HepG2 (cell line): ENCODE measurements around the gene COPZ2.

ENCODE experiments used
- ETS1 ChIP-seq: sonication (generic); formaldehyde crosslinking; IDR thresholded peaks from 2 replicates; pipeline ENCODE4 v1.4.0; 2020; ENCODE audit warnings: missing genetic modification reagents
- HOXD1 ChIP-seq: sonication (generic); formaldehyde crosslinking; IDR thresholded peaks from 2 replicates; pipeline ENCODE4 v1.5.0; 2020; ENCODE audit warnings: missing genetic modification reagents
- KAT8 ChIP-seq: IDR thresholded peaks from 2 replicates; pipeline ENCODE4 v1.6.1; 2016; ENCODE audit warnings: missing genetic modification reagents, missing compliant biosample characterization
- RFX5 ChIP-seq: IDR thresholded peaks from 2 replicates; pipeline ENCODE4 v1.6.1; 2011; ENCODE audit warnings: low read depth, low read length, improper control_type of control experiment
- RXRA ChIP-seq: sonication (generic); formaldehyde crosslinking; IDR thresholded peaks from 2 replicates; pipeline ENCODE4 v1.5.1; 2020; ENCODE audit warnings: missing genetic modification reagents
- TP53 ChIP-seq: sonication (generic); formaldehyde crosslinking; conservative IDR thresholded peaks from 2 replicates; pipeline ENCODE4 v1.4.0; 2020; ENCODE audit warnings: missing genetic modification reagents
- ZBTB21 ChIP-seq: sonication (generic); formaldehyde crosslinking; IDR thresholded peaks from 2 replicates; pipeline ENCODE4 v1.4.0; 2020; ENCODE audit warnings: missing genetic modification reagents
- ZFP90 ChIP-seq: sonication (generic); formaldehyde crosslinking; IDR thresholded peaks from 2 replicates; pipeline ENCODE4 v1.8.0; 2022; ENCODE audit warnings: missing genetic modification reagents, mild to moderate bottlenecking, inconsistent platforms, borderline replicate concordance
- ZNF558 ChIP-seq: sonication (generic); formaldehyde crosslinking; IDR thresholded peaks from 2 replicates; pipeline ENCODE4 v1.9.0; 2022; ENCODE audit warnings: mild to moderate bottlenecking, missing genetic modification reagents, borderline replicate concordance
- TF ChIP-seq, protein P1 (sequence below): sonication (generic); formaldehyde crosslinking; IDR thresholded peaks from 2 replicates; pipeline ENCODE4 v1.5.0; 2020; ENCODE audit warnings: mild to moderate bottlenecking, missing genetic modification reagents, moderate library complexity

DNA sequence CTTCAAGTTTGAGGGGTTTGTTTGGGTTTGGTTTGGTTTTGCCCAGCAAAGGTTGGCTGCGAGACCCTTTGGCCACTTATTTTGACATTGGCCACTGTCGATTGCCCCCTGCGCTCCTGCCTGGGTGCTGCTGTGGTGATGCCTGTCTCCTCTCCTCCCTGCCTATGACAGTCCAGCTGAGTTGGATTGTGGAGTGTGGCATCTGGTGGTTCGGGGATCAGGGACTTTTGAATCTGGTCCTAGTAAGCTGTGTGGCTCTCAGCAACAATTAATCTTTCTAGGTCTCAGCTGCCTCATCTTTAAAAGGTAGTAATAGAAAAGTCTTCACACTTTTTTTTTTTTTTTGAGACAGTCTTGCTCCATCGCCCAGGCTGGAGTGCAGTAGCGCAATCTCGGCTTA lies 39.6 kb downstream of the COPZ2 start:
- TF ChIP-seq, protein P1, sequence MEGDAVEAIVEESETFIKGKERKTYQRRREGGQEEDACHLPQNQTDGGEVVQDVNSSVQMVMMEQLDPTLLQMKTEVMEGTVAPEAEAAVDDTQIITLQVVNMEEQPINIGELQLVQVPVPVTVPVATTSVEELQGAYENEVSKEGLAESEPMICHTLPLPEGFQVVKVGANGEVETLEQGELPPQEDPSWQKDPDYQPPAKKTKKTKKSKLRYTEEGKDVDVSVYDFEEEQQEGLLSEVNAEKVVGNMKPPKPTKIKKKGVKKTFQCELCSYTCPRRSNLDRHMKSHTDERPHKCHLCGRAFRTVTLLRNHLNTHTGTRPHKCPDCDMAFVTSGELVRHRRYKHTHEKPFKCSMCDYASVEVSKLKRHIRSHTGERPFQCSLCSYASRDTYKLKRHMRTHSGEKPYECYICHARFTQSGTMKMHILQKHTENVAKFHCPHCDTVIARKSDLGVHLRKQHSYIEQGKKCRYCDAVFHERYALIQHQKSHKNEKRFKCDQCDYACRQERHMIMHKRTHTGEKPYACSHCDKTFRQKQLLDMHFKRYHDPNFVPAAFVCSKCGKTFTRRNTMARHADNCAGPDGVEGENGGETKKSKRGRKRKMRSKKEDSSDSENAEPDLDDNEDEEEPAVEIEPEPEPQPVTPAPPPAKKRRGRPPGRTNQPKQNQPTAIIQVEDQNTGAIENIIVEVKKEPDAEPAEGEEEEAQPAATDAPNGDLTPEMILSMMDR (CRISPR knock-in tag), result no peak
- TF ChIP-seq ETS1 (CRISPR knock-in tag) (no peak), ZFP90 (CRISPR knock-in tag) (no peak), TP53 (CRISPR knock-in tag) (no peak), RXRA (CRISPR knock-in tag) (no peak), ZNF558 (CRISPR knock-in tag) (no peak), RFX5 (no peak), ZBTB21 (CRISPR knock-in tag) (no peak), HOXD1 (CRISPR knock-in tag) (no peak), KAT8 (CRISPR knock-in tag) (no peak)
